Dermis blood vessel endothelial cell (primary cell): ENCODE measurements around the gene SLC2A8. TPM values are rescaled to one million over a fixed set of nuclear protein-coding genes. Genes with fewer than 3 reads are reported as not detected.

Experiments used
- total RNA-seq: library from RNA; depleted of rRNA; stranded (reverse); fragments of >200 nt; gene quantifications from 2 replicates; pipeline ENCODE4 v1.2.3, GENCODE V29; 2014

The SLC2A8 gene
- total RNA-seq, 1 donor from 2014 or later, result 11.9 TPM

Other genes starting within 250 kb of the SLC2A8 start
- gene GARNL3, start 132.4 kb upstream of the SLC2A8 start, total RNA-seq, result 2.4 and 3.4 TPM in 2 replicates
- gene ZNF79, start 27.2 kb downstream of the SLC2A8 start, total RNA-seq, result 11.8 and 14.8 TPM in 2 replicates
- gene RPL12, start 54.2 kb downstream of the SLC2A8 start, total RNA-seq, result 969 and 1,693 TPM in 2 replicates
- gene LRSAM1, start 54.3 kb downstream of the SLC2A8 start, total RNA-seq, result 15.7 and 16.2 TPM in 2 replicates
- gene STXBP1, start 215.1 kb downstream of the SLC2A8 start, total RNA-seq, result 24.7 and 34.0 TPM in 2 replicates